Stimulated activated CD8-positive, alpha-beta memory T cell treated with anti-CD3 and anti-CD28 coated beads, Interleukin-2, amount 100 ng/mL, for 1 hour (primary cell): ENCODE data around the gene CCNT2.
A peak's percentile ranks its signal among the peaks of the same experiment; 100 is the strongest.
"Not testable (repeated sequence)": the region's sequence is repeated elsewhere in the genome, so short reads cannot be mapped to it uniquely, and the experiment has no call there.

Experiments used
- DNase-seq, 2 donors: peaks; one replicate each; pipeline ENCODE4 v3.0.0-alpha.2; 2020; ENCODE audit warnings: low read depth in 2 of 2

CCNT2 gene

GRCh38 chr2:134918526-134919340, at the start of gene CCNT2:
Gene CCNT2 (plus strand): TSS chr2:134918822. CDS start chr2:134918855, 33 bp downstream.
- peak; percentile 99 for DNase-seq

GRCh38 chr2:134869946-134870736, 48.5 kb upstream of the CCNT2 start:
- DNase-seq: no peak

GRCh38 chr2:134873152-134873551, 45.5 kb upstream of the CCNT2 start:
- no peak for DNase-seq

- DNase-seq: no peak
Observed at GRCh38 chr2:134875309-134875708, 43.3 kb upstream of the CCNT2 start.

DNA sequence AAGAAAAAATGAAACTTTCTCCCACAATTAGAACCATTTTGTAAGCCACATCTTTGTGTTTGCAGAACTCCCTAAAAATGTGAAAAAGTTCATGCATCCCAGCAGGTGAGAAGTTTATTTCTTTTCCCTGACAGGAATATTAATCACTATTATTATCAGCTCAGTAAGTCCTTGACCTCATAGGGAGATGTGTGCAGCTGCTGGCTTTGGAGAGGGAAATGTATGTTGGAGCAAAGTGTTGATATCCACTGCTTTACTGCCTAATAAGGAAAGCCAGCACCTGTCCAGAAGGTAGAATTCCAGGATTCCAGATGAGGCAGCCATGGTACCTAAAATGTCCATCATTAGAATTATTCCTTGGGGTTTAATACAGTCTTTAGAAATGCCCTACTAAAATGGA, 35.8 kb upstream of the CCNT2 start:
- no peak for DNase-seq

- no peak for DNase-seq
Observed at GRCh38 chr2:134883552-134884293, 34.9 kb upstream of the CCNT2 start.

- DNase-seq: no peak
Observed at GRCh38 chr2:134884435-134884834, 34.2 kb upstream of the CCNT2 start.

GRCh38 chr2:134892282-134893035, 26.2 kb upstream of the CCNT2 start:
- DNase-seq: no peak

GRCh38 chr2:134897932-134898331, 20.7 kb upstream of the CCNT2 start:
- DNase-seq: no peak

DNA sequence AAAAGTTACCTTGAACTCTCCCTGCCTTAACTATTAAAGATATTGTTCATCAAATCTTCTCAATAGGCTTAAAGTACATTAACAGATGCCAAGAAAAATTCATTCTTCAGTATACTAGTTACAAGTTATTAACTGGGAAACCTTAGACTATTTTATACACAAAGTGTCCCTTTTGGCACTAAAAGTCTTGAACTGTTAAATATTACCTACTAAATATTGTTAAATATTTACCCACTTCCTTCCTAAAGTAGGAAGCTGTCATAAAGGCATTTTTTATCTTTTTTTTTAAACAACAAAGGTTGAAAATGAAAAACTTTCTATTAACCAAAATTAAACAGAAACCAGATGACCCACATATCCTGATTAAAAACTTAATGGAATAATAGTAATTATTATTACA, 19.4 kb upstream of the CCNT2 start:
- DNase-seq: no peak

- DNase-seq: no peak
Observed at GRCh38 chr2:134900151-134900550, 18.5 kb upstream of the CCNT2 start.

- DNase-seq: not testable (repeated sequence)
Observed at GRCh38 chr2:134903701-134904100, 14.9 kb upstream of the CCNT2 start.

GRCh38 chr2:134905168-134905567, 13.5 kb upstream of the CCNT2 start:
- no peak for DNase-seq

DNA sequence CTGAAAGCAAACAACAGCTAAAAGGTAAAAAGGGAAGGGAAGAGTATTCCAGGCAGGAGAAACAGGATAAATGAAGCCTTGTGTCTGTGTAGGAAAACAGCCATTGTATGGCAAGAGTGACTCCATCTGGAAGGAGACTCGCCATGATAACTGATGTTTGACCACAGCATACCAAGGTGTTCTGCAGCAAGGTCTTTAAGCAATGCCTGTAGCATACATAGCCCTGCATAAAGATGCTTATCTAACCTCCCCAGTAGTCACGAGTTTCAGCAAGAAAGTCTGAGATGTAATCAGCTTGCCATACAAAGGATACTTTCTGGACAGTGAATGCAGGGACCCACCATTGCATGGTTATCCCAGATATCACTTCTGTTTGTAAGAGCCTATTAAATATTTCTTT, 11.9 kb upstream of the CCNT2 start:
- DNase-seq: no peak

DNA sequence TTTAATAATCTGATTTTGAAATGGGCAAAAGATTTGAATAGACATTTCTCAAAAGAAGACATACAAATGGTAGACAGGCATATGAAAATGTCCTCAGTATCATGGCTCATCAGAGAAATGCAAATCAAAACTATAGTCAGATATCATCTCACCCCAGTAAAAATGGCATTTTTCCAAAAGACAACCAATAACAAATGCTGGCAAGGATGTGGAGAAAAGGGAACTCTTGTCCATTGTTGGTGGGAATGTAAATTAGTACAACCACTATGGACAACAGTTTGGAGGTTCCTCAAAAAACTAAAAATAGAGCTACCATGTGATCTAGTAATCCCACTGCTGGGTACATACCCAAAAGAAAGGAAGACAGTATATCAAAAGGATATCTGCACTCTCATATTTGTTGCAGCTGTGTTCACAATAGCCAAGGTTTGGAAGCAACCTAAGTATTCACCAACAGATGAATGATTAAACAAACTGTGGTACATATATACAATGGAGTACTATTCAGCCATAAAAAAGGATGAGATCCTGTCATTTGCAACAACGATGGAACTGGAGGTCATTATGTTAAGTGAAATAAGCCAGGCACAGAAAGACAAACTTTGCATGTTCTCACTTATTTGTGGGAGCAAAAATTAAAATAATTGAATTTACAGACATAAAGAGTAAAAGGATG, 11.0 kb upstream of the CCNT2 start:
- DNase-seq: not testable (repeated sequence)

DNA sequence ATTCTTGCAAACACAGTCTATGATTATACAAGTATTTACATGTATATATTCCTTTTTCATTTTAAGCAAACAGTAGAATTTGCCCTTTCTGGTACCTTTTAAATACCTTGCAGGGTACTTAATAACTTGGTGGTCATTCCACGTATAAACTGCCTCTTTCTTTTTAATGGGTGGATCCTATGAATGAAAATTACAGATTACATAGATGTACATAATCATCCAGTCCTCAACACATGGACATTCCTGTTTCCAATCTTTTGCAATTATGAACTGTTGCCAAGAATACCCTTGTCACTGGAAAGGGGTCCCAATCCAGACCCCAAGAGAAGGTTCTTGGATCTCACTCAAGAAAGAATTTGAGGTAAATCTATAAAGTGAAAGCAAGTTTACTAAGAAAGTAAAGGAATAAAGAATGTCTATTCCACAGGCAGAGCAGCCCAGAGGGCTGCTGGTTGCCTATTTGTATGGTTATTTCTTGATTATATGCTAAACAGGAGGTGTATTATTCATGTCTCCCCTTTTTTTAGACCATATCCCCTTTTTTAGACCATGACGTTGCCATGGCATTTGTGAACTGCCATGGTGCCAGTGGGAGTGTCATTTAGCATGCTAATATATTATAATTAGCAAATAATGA, 7.7 kb upstream of the CCNT2 start:
- DNase-seq: no peak

DNA sequence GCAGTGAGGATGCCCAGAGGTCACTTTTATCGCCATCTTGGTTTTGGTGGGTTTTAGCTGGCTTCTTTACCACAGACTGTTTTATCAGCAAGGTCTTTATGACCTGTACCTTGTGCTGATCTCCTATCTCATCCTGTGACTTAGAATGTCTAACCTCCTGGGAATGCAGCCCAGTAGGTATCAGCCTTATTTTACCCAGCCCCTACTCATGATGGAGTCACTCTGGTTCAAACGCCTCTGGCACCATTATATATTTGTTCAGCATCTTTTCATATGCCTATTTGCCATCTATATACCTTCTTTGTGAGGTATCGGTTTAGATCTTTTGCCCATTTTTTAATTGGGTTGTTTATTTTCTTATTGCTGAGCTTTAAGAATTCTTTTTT, 7.2 kb upstream of the CCNT2 start:
- DNase-seq: no peak

DNA sequence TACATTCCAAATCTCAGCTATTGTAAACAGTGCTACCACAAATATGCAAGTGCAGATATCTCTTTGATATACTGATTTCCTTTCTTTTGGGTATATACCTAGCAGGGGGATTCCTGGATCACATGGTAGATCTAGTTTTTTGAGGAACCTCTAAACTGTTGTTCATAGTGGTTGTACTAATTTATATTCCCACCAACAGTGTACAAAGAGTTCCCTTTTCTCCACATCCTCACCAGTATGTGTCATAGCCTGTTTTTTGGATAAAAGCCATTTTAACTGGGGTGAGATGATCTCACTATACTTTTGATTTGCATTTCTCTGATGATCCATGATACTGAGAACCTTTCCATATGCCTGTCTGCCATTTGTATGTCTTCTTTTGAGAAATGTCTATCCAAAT, 6.3 kb upstream of the CCNT2 start:
- no peak for DNase-seq

DNA sequence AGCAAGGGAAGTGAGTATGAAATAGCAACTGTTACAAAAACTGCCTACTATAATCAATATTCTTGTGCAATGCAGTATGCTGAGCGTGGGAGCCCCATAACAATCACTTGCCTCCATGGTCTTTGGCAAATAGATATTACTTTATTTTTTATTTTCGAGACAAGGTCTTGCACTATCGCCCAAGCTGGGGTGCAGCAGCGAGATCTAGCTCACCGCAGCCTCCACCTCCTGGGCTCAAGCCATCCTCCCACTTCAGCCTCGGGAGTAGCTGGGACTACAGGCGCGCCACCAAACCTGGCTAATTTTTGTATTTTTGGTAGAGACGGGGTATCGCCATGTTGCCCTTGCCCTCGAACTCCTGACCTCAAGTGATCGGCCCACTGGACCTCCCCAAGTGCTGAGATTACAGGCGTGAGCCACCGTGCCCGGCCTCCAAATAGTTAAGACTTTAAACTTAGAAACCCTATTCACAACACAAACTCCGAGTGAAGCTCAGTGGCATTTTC, 1.2 kb upstream of the CCNT2 start:
- DNase-seq: no peak

GRCh38 chr2:134917888-134918525, 615 bp upstream of the CCNT2 start:
- peak; percentile 68 to 77 for DNase-seq
